GM23248 (cell line): ENCODE results near the gene IL31RA.

Experiments
- EZH2 ChIP-seq: fragments of 200-600 bp; sonication (generic); IDR thresholded peaks from 2 replicates; pipeline ENCODE4 v1.6.1; 2018; ENCODE audit warnings: antibody characterized with exemption, mild to moderate bottlenecking; ENCODE audit not compliant: insufficient read depth, poor library complexity, severe bottlenecking
- EZH2phosphoT487 ChIP-seq: fragments of 200-600 bp; sonication (generic); IDR thresholded peaks from 2 replicates; pipeline ENCODE4 v1.6.1; 2018; ENCODE audit warnings: antibody characterized with exemption, moderate library complexity, mild to moderate bottlenecking, low read depth; ENCODE audit not compliant: insufficient read depth

- TF ChIP-seq EZH2phosphoT487 (no peak), EZH2 (no peak)
Measured at GRCh38 chr5:55965525-55965924, 114.4 kb downstream of the IL31RA start.
